IPS-NIHi7 (cell line): ENCODE measurements around the gene SH2D1B.

Experiments
- DNase-seq: peaks from one replicate; pipeline ENCODE4 v3.0.0; 2012; ENCODE audit warnings: mixed read lengths; ENCODE audit errors: extremely low spot score

SH2D1B gene

DNA sequence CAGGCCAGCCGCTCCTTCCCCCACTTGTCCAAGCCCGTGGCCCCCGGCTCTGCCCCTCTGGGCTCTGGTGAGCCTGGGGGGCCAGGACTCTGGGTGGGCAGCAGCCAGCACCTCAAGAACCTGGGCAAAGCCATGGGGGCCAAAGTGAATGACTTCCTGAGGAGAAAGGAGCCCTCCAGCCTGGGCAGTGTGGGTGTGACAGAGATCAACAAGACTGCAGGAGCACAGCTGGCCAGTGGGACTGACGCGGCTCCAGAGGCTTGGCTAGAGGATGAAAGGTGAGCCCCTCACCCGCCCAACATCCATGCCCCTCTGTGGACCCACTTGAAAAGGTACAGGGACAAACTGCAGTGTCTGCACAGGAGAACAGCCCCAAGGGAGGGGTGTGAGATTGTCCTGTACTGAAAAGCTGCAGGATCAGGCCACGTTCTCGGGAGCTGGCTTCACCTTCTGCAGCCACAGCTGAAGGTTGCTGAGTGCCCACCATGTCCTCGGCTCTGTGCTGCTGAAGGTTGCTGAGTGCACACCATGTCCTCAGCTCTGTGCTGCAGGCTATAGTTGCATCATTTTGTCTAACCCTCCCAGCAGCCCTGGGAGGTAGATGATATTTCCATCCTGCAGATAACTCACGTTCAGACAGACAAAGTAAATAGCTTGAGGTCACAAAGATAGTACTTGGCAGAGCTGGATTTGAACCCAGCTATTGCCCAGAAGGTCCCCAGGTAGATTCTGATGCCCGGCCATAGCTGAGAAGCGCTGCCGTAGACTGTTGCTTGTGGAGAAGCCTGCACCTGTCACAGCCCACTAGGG lies 29.8 kb downstream of the SH2D1B start:
- DNase-seq = no peak

DNA sequence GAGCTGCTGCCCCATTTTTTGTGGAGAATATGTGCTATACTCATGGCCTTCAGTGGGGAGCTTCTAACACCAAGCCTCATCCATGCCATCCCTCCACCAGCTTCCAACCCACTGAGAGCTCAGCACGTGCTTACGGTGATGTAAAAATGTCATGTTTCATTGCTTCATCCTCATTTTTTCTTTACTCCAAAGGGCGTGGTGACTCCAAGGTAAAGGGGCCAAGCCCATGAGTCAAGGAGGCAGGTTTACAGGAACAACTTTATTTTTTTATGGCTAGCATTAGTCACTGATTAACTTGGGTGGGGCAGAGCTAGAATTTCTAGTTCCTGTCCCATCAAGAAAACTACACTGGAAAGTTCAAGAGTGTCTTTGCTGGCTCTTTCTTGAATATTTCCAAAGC lies 30.6 kb downstream of the SH2D1B start, which contains the start of gene C1orf226:
TSS of gene C1orf226 (plus strand) at position 346 of the 400 bp plus-strand sequence. CDS start 174 bp downstream, outside the sequence.
- no peak for DNase-seq

DNA sequence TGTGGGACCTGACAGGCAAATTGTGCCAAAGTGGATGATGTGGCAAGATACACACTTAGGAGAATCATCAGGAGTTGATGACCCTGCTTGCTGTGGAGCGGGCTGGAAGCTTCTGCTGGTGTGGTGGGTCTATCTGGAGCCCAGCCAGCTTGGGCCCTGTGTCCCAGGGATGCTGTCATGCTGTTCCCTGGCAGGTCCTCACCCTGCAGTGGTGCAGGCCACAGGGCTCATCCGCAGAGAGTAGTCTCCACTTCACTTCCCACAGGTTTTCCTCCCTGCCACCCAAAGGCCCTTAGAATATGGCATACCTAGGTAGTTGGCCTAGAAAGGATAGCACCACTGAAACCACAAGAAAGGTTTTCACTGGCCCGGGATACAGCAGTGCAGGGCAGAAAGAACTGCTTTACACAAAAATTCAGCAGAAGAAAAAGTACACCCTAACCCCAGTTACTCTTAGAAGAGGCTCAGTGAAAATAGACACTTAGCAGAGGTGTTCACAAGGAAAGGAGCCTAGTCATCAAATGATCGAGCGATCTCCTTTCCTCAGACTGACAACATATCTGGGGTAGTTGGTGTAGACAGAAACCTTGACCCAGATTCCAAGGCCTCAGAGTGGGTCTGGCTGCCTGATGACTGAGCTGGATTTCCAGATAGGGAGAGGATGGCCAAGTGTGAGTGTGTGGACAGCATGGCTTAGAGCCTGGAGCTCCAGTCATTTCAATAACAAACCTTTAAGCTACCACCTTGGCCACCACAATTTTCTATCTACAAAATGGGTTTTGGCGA lies 31.7 kb downstream of the SH2D1B start:
- no peak for DNase-seq

DNA sequence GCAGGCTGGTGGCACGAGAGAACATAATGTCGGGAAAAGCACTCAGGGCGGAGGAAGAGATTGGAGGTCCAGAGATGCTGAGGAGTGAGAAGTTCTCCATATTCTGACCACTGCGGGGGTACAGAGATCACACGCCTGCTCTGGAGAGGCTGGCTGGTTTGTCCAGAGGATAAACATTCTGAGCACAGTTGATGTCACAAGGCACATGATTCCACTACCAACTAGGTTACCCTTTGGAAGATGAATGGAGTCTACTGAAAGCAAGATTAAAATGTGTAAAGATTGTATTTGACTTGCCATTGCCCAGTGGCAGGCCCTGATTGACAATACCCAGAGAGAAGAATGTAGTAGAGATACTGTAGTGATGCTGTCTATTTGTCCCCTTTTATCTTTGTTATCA lies 35.2 kb downstream of the SH2D1B start, which contains the start of gene SPATA46:
TSS of gene SPATA46 (minus strand) at position 164 of the 400 bp plus-strand sequence. CDS start at position 100, 64 bp downstream.
- no peak for DNase-seq

DNA sequence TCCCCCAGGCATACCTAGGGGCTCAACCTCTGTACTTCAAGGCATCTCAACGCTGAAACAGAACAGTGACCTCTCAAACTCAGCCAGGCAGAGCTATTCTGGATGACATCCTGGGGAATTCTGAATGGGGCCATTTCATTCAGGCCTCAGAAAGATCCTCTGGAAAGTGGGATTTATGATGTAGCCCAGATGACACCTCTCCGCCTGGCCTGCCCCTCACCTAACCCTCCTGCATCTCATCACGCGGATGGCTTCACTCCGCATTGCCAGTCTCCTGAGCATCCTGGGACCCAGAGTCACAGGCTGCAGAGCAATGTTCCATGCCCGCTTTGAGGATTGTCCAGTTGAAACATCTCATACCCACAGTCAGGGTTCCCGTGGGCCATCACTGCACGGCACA lies 36.5 kb downstream of the SH2D1B start:
- DNase-seq = no peak

DNA sequence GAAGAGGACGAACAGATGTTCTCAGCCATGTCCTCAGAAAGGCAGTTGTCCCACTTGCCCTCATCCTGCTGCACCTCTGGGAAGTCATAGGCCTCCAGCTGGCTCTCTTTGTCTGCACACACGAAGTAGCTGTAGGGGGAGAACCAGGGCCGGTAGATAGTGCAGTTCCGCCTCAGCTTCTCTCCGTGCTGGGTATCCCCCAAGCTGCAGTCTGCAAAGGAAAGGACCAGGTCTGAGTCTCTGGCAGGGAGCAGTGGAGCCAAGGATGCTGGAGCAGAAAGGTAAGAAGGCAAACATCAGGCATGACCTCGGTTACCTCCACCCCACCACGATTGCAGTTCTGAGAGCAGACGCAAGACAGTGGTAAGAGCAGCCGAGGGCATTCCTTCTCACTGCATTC lies 37.5 kb downstream of the SH2D1B start:
- DNase-seq = no peak

DNA sequence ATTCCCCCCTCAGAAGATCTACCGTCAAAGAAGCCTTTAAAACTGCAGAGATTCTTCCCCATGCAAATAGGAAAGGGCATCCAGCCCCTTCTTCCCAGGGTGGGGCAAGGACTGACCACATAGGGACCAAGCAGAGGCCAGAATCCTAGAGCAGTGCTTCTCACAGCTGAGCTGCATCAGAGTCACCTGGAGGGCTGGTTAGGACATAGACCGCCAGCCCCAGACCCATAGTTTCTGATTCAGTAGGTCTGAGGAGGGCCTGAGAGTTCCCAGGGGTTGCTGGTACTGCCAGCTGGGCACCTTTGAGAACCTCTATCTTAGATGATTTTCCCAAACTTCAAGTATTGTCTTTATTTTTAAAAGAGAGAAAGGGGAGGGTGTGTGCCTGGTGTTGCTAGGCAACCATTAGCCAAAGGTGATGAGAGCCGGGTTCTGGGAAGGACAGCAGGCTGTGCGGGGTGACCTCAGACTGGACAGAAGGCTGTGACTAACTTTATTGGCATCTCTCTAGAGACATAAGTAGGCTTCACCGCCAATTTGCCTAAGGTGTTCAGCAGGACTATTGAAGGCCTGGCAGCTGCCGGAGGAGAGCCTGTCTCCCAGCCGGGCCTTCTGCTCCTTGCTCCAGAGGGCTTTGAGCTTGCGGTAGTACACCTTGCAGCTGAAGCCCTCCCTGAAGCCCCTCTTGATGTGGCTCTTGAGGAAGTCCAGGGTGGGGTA lies 38.2 kb downstream of the SH2D1B start:
- DNase-seq = no peak

DNA sequence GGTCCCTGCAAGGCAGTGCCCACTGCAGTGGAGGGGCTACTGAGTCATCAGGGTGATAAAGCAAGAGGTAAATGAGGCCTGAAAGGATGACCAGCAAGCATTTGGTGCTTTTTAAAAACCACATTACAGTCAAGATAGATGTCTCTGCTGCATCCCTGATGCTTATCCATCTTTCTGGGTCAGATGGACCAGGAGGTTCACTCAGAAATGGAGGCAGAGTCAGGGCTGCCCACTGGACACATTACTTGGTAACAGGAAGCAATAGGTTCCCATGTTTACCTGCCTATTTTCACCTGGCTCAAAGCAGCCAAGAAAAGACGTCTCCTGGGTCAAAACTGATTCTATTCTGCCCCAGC lies 38.9 kb downstream of the SH2D1B start:
- no peak for DNase-seq

DNA sequence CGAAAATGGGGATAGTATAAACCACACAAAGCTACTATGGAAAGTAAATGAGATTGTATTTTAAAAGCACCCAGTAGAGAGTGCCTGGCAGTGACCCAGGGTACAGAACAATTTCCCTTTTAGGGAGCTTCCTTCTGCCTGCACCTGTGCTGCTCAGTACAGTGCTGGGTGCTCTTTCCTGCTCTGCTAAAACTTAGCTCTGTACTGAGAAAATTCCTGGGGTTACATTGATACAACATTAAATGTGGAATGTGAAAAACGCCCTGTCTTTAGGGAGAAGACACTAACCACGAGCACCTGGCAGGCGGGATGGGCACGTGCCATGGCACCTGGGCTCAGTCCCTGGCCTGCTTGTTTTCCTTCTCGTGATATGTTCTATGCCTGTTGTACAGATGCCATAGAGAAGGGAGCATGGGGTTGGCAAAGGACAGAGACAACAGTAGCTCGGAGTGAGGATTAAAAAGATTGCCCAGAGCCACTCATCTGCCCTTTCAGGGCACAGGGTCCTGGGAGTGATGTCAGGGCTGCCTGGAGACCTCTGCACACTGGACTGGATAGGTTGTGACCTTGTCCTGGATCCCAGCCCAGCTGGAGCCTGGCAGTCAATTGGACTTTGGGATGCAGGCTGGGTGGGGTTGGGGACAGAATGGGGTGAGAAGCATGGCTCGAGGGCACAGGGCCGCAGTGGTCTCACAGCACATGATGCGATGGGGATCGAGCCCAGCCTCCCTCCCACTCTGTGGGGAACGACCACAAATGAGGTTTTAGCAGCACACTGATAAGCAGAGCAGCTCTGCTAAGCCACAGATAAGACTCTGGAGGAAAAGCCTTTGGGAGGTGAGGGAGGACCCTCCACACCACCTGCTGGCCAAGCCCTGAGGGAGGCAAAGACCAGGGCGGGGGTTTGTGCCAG lies 39.5 kb downstream of the SH2D1B start:
- no peak for DNase-seq

DNA sequence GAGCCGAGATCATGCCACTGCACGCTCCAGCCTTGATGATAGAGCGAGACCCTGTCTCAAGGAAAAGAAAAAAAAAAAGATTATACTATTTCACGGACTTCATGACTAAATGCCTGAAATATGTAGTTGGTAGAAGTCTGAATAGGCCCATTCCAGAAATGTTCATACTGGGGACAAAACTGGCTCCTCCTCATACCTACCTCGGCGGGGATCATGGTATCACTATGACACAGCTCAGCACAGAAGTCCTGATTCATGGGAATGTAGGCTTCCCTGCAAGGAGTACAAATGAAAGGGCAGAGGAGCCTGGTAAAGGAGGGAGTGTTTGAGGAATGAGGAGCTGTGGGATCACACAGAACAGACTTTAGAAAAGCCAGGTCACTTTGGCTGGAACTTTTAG lies 40.3 kb downstream of the SH2D1B start:
- no peak for DNase-seq

DNA sequence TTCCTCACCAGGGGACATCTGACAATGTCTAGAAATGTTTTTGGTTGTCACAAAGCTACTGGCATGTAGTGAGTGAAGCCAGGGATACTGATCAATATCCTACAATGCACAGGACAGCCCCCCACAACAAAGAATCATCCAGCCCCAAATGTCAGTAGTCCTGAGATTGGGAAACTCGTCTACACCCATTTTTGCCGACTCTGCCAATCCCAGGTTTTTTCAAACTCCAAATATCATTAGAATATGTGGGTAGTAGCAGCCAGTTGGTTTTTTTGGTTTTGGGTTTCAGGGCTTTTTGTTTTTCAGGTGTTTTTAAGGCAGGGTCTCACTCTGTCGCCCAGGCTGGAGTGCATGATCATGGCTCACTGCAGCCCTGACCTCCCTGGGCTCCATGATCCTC lies 41.2 kb downstream of the SH2D1B start:
- no peak for DNase-seq

DNA sequence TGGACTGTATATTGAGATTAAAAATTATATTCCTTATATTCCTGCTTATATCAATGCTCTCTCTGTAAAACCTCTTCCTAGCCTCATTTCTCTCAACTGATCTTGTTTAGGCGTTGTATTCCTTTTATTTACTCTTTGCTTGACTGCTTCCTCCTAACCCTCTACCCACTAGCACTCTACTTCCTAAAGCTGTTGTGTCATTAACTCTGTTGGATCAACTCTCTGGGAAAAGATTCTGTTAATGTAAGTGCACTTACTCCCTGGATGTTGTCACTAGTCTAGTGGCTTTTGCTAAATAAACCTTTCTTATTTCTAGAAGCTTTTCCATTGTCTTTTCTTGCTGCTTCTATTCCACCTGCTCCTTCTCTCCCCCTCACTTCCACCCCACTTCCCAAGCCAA lies 41.8 kb downstream of the SH2D1B start:
- DNase-seq = no peak

DNA sequence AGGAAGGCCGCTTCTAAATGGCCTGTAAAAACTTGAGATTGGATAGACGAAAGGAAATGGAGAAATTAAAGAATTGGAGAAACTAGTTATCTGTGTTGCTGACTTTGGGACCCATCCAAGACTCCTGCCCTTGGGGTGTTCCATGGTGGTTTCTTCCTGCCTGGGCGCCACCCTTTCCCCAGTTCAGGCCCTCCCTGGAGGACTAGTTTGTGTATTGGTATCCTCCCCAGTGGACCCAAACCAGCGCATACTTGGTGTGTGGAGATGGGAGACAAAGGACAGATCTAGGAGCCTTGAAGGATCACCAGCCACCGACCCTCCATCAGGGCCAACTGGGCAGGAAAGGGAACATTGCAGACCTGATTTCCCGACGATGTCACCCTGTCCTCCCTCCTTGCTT lies 42.4 kb downstream of the SH2D1B start:
- DNase-seq = no peak

DNA sequence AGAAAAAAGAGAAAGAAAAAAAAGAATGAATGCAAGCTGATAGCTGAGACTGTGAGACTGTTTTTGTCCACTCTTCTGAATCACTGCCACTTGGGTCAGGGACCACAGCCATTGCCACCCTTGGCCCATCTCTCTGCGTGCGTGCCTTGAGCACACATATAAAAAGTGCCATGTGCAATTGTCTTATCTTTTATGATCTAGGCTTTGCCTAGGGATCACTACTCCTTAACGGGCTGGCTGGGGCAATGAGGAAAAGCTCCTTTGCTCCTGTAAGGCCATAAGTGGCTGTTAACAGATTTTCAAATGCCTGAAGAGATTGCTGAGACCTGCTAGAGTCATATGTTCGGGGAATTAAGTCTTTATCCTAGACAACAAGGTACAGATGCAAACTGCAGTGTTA lies 43.5 kb downstream of the SH2D1B start:
- no peak for DNase-seq

DNA sequence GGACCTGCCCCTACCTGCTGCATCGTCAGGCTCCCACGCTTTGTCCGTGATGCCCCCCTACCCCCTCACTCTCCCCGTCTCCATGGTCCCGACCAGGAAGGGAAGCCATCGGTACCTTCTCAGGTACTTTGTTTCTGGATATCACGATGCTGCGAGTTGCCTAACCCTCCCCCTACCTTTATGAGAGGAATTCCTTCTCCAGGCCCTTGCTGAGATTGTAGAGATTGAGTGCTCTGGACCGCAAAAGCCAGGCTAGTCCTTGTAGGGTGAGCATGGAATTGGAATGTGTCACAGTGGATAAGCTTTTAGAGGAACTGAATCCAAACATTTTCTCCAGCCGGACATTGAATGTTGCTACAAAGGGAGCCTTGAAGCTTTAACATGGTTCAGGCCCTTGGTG lies 44.2 kb downstream of the SH2D1B start:
- DNase-seq = no peak

DNA sequence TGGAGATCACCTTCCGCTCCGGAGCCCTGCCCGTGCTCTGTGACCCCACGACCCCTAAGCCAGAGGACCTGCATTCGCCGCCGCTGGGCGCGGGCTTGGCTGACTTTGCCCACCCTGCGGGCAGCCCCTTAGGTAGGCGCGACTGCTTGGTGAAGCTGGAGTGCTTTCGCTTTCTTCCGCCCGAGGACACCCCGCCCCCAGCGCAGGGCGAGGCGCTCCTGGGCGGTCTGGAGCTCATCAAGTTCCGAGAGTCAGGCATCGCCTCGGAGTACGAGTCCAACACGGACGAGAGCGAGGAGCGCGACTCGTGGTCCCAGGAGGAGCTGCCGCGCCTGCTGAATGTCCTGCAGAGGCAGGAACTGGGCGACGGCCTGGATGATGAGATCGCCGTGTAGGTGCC lies 44.9 kb downstream of the SH2D1B start:
- DNase-seq = no peak

DNA sequence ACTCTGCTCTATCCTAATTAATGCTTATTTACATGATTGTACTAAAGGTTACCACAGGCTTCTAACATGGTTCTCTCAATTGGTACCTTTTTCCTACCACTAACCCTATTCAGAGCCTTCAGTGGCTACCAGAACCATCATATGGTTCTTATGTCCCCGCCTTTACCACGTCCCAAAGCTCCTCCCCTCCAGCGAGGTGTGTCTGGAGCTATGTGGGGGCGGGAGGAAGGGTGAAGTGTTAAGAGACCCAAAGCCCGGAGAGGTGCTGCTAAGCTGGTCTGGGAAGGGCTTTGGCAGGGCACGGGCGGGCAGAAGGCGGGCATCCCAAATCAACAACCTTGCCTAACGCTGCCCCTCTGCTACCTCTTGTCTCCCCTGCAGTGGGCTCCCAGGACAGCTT lies 45.3 kb downstream of the SH2D1B start:
- DNase-seq = no peak

DNA sequence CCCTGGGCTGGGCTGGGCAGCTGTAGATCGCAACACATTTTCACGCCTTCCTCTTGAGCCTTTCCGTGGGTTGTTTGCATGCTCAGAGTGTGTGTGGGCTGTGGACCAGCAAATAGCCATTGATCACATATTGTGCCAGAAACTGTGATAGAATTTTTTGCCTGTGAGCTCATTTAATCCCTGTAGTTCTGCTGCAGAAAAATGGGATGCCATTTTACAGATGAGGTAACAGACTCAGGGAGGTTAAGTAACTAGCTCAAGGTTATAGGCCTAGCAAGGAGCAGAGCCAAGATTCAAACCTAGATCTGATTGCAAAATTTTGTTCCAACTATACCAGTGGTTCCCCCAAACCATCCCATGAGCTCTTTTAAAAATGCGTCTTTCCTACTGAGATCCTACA lies 45.8 kb downstream of the SH2D1B start:
- no peak for DNase-seq

DNA sequence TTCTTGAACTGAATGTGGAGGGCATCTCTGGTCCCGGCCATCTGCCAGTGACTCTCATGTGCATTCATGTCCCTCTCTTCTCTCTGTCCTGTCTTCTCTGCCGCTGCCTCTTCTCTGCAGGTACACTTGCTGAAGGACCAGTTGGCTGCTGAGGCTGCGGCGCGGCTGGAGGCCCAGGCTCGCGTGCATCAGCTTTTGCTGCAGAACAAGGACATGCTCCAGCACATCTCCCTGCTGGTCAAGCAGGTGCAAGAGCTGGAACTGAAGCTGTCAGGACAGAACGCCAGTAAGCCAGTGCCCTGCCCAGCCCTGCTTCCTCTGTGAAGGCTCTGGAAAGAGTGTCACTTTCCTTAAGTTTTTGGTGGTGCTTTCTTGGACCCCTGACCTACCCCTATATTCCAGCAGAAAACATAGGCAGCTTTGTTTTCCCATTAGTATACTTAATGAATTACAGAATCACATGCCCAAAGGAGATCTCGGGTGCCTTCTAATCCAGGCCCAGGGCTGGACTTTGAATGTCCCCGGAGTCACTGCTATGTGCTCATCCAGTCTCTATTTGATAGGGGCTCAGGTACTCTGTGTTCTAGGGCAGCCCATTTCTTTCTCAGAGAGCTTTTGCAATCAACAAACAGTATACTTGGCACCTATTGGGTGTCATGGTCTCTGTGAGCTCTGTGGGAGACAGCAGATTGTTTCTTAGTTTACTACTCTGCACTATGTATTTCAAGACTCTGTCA lies 46.5 kb downstream of the SH2D1B start:
- DNase-seq = no peak

DNA sequence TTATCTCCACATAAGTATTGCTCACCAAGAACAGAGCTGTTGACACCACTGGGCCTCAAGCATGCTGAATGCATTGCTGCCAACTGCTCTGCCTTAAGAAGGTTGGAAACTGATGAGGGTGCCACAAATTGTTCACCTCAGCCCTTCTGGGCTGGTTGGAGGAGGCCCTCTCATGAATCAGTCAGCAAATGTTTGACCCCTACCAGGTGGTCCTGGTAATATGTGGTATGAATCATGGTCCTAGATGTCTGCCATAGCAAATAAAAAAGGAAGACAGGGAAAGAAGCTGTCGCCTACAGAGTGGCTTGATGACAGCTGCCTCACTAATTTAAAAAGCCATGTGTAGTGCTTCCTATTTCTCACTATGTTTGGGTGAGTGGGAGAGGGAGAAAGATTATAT lies 47.4 kb downstream of the SH2D1B start:
- DNase-seq = no peak

DNA sequence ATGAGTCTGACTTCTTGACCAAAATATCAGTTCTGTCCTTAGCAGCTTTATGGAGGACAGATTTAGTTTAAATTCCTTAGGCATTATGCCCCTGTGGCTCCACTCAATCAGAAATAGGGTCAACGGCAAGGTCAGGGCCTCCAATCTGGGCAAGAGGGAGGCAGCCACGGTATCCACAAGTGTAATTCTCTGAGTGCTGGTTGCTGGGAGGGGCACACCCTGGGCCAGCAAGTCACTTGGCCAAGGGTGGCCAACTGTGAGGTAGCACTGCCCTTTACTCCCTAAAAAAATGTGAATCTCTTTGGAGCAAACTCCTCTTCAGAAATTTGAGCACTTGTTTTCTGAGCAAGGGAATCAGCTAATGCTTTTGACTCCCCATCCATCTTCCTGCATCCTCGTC lies 48.1 kb downstream of the SH2D1B start:
- DNase-seq = no peak
